ENCODE data around the gene CDK12.

The CDK12 gene

DNA sequence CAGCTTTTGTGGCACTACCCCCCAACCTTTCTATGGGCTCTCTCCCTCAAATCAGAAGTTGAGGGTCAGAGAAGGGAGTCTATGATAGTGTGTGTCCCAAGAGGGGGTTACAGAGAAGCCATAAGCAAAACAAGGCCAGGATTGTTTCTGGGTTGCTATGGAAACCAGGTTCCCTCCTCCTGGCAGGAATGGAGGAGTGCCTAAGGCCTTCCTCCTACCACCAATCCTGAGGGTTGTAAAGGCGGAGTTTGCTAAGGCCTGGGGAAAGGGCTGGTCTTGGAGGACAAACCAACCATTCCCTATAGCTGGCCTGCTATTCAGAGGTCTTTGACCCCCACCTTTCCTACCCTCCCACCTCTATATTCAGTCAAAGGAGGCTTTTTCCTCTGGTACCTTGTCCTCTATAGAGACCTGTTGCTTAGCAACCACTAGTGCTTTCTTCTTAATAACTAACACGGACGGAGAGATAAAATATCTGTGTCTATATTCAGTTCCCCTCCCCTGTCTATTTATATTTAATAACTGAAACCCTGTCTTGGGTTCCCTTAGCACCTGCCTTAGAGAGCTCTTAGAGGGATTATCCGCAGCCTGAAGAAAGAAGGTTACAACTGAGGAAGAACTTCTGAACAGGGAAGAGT lies 103.0 kb downstream of the CDK12 start:
- H3K27ac ChIP-seq (ENCODE audit: low read depth, low read length, poor library complexity, severe bottlenecking): no peak overlapping the region
- H3K36me3 ChIP-seq (ENCODE audit: insufficient read depth, low read length): no peaks in the 10 kb centered on the region; the same call in 1 of the 2 replicates
- H3K4me1 ChIP-seq (ENCODE audit: insufficient read depth, low read length, severe bottlenecking): peaks cover 17% of the 10 kb centered on the region
- no peaks in the 10 kb centered on the region for H3K27me3 ChIP-seq (ENCODE audit: insufficient read depth, low read length)
- H3K9me3 ChIP-seq (ENCODE audit: low read length): no peaks in the 10 kb centered on the region
- H3F3A ChIP-seq (ENCODE audit: insufficient read depth, low read length): no peaks in the 10 kb centered on the region
- no peaks in the 10 kb centered on the region for H3K9me2 ChIP-seq (ENCODE audit: low read depth, low read length)
- no peaks in the 10 kb centered on the region for H4K20me1 ChIP-seq (ENCODE audit: insufficient read depth, low read length)
- H3K4me2 ChIP-seq (ENCODE audit: low read length): no peak overlapping the region
- H2AFZ ChIP-seq (ENCODE audit: low read length): no peak overlapping the region
- no peaks in the 10 kb centered on the region for H3K79me2 ChIP-seq (ENCODE audit: insufficient read depth, low read length)
- H3K9ac ChIP-seq (ENCODE audit: low read length): no peak overlapping the region
- TF ChIP-seq, protein P1, sequence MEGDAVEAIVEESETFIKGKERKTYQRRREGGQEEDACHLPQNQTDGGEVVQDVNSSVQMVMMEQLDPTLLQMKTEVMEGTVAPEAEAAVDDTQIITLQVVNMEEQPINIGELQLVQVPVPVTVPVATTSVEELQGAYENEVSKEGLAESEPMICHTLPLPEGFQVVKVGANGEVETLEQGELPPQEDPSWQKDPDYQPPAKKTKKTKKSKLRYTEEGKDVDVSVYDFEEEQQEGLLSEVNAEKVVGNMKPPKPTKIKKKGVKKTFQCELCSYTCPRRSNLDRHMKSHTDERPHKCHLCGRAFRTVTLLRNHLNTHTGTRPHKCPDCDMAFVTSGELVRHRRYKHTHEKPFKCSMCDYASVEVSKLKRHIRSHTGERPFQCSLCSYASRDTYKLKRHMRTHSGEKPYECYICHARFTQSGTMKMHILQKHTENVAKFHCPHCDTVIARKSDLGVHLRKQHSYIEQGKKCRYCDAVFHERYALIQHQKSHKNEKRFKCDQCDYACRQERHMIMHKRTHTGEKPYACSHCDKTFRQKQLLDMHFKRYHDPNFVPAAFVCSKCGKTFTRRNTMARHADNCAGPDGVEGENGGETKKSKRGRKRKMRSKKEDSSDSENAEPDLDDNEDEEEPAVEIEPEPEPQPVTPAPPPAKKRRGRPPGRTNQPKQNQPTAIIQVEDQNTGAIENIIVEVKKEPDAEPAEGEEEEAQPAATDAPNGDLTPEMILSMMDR (IDR thresholded peaks at IDR 0.05; ENCODE audit: low read length): no peak
- TF ChIP-seq EZH2 (IDR thresholded peaks at IDR 0.05; ENCODE audit: borderline replicate concordance, low read length): no peak
- no peak overlapping the region for H3K4me3 ChIP-seq (ENCODE audit: low read depth, low read length, poor library complexity, severe bottlenecking)

DNA sequence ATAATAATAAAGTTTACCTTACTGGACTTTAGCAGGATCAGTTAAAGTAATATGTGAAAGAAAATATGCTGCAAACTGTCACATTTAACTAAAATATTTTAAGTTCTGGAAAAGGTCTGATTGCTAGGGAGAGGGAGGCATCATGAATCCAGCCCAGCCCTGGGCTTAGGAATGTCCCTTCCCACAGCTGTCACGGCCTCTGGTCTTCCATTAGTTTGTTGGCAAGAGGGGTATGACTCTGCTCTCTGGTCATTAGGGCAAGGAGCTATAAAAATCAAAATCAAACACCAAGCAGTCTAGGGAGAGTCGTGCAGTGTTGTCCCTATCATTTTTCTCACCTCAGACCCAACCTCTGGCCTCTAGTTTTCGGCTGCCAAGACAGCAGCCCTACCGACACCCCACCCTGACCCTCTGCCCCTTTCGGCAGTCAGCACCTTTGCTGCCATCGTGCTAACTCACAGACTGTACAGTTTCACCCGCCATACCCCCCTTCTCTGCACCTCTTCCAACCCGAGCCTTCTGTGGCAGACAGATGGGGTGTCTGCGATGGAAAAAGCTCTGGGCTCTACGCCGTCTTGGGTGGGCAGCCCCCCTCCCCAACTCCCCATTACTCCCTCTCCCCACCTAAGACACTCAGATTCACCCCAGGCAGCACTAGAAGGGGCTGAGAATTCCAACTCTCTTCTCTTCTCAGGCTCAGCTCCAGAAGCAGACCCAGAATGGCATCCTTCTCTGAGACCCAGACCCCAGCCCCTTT lies 105.0 kb downstream of the CDK12 start:
- TF ChIP-seq, protein P1 (IDR thresholded peaks at IDR 0.05; ENCODE audit: low read length): no peak
- TF ChIP-seq EZH2 (IDR thresholded peaks at IDR 0.05; ENCODE audit: borderline replicate concordance, low read length): no peak
- no peak overlapping the region for H3K9ac ChIP-seq (ENCODE audit: low read length)
- no peak overlapping the region for H2AFZ ChIP-seq (ENCODE audit: low read length)
- no peaks in the 10 kb centered on the region for H3K27me3 ChIP-seq (ENCODE audit: insufficient read depth, low read length)
- peaks cover 17% of the 10 kb centered on the region for H3K4me1 ChIP-seq (ENCODE audit: insufficient read depth, low read length, severe bottlenecking)
- H3F3A ChIP-seq (ENCODE audit: insufficient read depth, low read length): no peaks in the 10 kb centered on the region
- H4K20me1 ChIP-seq (ENCODE audit: insufficient read depth, low read length): no peaks in the 10 kb centered on the region
- no peaks in the 10 kb centered on the region for H3K9me2 ChIP-seq (ENCODE audit: low read depth, low read length)
- H3K79me2 ChIP-seq (ENCODE audit: insufficient read depth, low read length): no peaks in the 10 kb centered on the region
- no peak overlapping the region for H3K27ac ChIP-seq (ENCODE audit: low read depth, low read length, poor library complexity, severe bottlenecking)
- H3K4me3 ChIP-seq (ENCODE audit: low read depth, low read length, poor library complexity, severe bottlenecking): no peak overlapping the region
- H3K36me3 ChIP-seq (ENCODE audit: insufficient read depth, low read length): peaks cover 5% of the 10 kb centered on the region
- H3K4me2 ChIP-seq (ENCODE audit: low read length): no peak overlapping the region
- no peaks in the 10 kb centered on the region for H3K9me3 ChIP-seq (ENCODE audit: low read length)

DNA sequence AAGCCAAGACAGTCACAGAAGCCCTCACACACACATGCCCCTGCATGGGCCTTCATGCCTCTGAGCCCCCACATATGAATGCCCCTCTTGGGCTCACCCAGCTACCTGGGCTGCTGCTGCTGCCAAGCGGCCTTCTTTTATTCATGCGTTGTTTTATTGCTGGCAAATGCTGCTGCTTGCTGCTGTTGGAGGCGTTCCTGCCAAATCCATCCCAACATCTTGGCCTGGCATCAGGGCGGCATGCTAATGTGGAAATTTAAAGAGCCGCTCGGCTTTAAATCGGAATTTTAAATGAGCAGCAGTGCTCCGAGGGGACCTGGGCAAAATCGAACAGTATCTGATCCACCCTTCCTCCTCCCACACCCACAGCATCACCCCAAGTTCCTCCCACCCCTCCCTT lies 107.4 kb downstream of the CDK12 start:
- H3K36me3 ChIP-seq (ENCODE audit: insufficient read depth, low read length): peaks cover 12% of the 10 kb centered on the region
- H2AFZ ChIP-seq (ENCODE audit: low read length): no peak overlapping the region
- no peaks in the 10 kb centered on the region for H3K27me3 ChIP-seq (ENCODE audit: insufficient read depth, low read length)
- H3K4me2 ChIP-seq (ENCODE audit: low read length): no peak overlapping the region
- no peaks in the 10 kb centered on the region for H3K9me3 ChIP-seq (ENCODE audit: low read length)
- no peaks in the 10 kb centered on the region for H3K9me2 ChIP-seq (ENCODE audit: low read depth, low read length)
- no peaks in the 10 kb centered on the region for H3K79me2 ChIP-seq (ENCODE audit: insufficient read depth, low read length)
- H4K20me1 ChIP-seq (ENCODE audit: insufficient read depth, low read length): no peaks in the 10 kb centered on the region
- no peak overlapping the region for H3K4me3 ChIP-seq (ENCODE audit: low read depth, low read length, poor library complexity, severe bottlenecking)
- TF ChIP-seq, protein P1 (IDR thresholded peaks at IDR 0.05; ENCODE audit: low read length): no peak
- TF ChIP-seq EZH2 (IDR thresholded peaks at IDR 0.05; ENCODE audit: borderline replicate concordance, low read length): no peak
- H3K9ac ChIP-seq (ENCODE audit: low read length): no peak overlapping the region
- H3F3A ChIP-seq (ENCODE audit: insufficient read depth, low read length): no peaks in the 10 kb centered on the region; the same call in 1 of the 2 replicates
- H3K4me1 ChIP-seq (ENCODE audit: insufficient read depth, low read length, severe bottlenecking): peaks cover 3% of the 10 kb centered on the region
- H3K27ac ChIP-seq (ENCODE audit: low read depth, low read length, poor library complexity, severe bottlenecking): no peak overlapping the region

Measured in OCI-LY1 (cell line).